ENCODE measurements around the gene KRTAP4-9.
"Not testable (repeated sequence)": the region's sequence is repeated elsewhere in the genome, so short reads cannot be mapped to it uniquely, and the experiment has no call there.

The KRTAP4-9 gene

DNA sequence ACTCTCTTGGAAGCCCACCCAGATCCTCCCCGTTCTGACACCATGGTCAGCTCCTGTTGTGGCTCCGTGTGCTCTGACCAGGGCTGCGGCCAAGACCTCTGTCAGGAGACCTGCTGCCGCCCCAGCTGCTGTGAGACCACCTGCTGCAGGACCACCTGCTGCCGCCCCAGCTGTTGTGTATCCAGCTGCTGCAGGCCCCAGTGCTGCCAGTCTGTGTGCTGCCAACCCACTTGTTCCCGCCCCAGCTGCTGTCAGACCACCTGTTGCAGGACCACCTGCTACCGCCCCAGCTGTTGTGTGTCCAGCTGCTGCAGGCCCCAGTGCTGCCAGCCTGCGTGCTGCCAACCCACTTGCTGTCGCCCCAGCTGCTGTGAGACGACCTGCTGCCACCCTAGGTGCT is at the start of gene KRTAP4-9:
Gene KRTAP4-9, plus strand, starts transcription at position 43 of the 400 bp plus-strand sequence. Its CDS starts 0 bp downstream, at position 43.
- not testable (repeated sequence) for DNase-seq

DNA sequence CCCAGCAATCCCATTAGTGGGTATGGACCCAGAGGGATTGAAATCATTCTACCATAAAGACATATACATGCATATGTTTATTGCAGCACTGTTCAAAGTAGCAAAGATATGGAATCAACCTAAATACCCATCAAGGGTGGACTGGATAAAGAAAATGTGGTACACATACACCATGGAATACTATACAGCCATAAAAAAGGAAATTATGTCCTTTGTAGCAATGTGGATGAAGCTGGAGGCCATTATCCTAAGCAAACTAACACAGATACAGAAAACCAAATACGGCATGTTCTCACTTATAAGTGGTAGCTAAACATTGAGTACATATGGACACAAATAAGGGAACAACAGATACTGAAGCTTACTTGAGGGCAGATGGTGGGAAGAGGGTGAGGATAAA is 47.6 kb upstream of the KRTAP4-9 start:
- no peak for DNase-seq

DNA sequence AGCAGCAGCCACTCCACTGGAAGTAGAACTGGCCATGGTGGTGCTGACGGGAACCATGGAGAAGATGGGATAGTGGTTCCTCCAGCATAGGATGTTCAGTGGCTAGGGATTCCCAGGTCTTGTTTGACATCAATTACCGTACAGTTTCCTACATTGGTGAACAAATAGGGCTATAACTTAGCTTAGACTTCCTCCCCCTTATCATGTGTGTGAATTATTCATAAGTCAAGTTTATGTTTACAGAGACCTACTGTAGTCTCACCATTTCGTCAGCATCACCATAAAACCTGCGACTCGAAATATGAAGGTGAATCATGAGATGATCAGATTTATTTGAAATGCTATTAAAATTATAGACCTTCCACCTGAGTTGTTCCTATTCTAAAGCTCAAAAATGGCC is 46.4 kb upstream of the KRTAP4-9 start:
- no peak for DNase-seq

DNA sequence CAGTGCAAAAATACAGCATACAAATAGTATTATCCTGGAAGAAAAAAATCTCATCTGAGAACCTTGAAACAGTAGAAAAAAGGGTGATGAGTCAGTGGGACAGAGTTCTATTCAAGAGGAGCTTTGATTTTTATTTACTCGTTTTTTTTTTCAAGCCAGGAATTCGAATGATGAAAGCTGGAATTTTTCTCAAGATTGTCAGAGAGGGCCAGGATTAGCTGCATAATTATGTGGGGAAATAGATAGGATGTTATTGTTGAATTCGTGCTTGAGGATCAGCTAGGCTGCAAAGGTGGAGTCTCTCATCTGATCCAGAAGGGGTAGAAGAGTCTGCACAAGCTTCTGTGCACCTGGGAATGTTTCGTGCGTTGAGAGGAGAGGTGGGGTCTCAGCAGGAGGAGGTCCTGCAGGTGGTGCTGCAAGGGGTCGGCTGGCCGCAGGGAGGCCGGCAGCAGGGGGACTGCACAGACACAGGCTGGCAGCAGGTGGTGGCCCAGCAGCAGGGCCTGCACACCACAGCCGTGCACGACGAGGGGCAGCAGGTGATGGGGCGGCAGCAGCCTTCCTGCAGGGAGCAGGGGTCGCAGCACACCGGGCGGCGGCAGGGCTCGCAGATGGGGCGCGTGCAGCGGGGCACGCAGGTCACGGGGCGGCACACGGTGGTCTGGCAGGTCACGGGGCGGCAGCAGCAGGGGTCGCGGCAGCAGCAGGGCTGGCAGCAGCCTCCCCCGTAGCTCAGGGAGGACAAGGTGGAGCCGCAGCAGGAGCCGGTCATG is 45.7 kb upstream of the KRTAP4-9 start:
- not testable (repeated sequence) for DNase-seq

DNA sequence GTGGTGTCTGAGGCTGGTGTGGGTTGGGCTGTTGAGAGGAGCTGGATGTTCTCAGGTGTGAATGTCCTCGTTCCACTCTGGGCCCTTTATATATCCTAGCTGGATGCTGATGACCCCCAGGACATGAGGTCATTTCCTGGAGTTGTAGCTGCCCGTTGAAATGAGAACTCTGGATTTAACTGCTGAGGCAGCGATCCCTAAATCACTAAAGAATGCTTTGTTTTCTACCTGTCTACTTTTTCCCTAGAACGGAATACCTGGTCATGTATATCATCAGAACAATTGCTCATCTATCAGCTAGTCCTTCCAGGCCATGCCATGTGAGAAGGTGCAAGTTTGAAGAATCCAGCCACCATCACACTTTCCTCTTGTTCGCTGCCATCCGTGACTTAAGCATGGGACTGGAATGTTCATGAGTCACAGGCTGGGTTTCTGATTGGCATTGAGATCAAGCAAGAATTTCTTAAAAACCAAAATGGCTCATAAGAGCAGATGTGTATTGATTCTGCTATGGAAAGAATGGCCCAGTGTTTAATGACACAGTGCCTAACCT is 45.1 kb upstream of the KRTAP4-9 start, which contains the start of gene KRTAP2-3:
Gene KRTAP2-3, minus strand, starts transcription at position 63 of the 553 bp plus-strand sequence. CDS start 64 bp downstream, outside the sequence.
- DNase-seq, result no peak

DNA sequence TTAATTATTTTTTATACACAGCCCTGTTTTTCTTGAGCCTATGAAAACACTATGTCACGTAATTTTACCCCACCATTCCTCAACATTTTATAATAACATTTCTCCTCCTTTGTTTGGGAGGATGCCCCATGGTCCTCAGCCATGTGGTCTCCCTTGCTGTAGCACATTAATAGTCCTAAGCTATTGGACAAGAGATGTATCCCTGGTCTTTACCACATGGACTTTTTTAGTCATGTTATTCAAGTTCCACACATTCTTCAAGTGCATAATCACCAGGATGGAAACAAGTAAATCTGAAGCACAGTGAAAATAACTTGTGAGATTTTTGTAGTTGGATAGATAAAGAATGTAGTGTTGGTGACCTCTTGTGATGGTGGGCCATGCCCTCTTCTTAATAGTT is 43.2 kb upstream of the KRTAP4-9 start:
- no peak for DNase-seq

DNA sequence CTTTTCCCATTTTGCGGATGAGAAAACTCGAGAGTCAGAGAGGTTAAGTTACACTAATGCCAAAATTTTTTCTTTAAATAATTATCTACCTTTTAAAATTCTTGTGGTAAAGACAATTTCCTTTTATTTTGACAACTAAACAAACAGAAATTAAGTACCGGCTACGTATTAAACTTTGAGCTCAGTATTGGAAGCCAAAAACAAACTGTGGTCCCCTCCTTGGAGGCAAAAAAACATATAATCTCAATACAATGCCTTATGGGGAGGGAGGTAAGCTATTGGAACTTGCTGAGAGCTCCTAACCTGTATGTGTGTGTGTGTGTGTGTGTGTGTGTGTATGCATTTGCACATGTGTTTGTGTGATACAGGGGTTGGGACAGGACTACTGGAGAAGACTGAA is 41.7 kb upstream of the KRTAP4-9 start:
- DNase-seq, result no peak

DNA sequence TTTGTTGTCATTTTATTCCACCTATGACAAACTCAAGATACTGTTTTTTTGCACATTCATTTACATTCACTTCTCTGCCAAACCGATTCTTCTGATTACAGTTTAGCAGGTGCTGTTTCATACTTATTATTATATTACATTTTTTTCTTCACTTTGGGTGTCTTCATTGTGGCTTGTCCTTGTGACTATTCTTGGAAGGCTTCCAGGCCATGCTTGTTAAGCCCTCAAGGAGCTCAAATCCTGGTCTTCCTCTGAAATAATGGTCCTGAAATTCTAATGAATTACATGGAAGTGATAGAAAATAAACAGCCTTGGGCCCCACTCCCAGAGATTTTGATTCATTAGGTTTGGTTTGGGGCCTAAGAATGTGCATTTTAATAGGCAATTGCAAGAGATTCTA is 40.9 kb upstream of the KRTAP4-9 start:
- DNase-seq, result no peak

DNA sequence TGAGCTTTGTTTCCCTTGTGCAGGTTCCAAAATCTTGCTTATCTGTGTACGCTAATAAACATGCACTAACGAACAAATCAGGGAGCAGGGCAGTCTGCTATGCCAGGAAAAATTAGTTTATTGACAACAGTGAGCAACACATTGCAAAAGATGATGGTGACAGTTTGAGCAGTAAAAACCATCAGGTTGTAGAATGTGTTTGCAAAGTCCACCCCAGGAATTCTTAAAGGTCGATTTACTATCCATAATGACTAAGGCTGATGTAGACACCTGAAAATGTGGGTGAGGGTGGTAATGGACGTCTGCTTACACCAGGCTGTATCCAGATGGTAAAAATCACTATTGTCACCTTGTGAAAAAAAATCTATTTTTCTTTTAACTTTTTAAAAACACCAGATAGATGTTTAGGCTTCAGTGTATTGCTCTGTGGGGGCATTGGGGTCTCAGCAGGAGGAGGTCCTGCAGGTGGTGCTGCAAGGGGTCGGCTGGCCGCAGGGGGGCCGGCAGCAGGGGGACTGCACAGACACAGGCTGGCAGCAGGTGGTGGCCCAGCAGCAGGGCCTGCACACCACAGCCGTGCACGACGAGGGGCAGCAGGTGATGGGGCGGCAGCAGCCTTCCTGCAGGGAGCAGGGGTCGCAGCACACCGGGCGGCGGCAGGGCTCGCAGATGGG is 40.0 kb upstream of the KRTAP4-9 start:
- not testable (repeated sequence) for DNase-seq

DNA sequence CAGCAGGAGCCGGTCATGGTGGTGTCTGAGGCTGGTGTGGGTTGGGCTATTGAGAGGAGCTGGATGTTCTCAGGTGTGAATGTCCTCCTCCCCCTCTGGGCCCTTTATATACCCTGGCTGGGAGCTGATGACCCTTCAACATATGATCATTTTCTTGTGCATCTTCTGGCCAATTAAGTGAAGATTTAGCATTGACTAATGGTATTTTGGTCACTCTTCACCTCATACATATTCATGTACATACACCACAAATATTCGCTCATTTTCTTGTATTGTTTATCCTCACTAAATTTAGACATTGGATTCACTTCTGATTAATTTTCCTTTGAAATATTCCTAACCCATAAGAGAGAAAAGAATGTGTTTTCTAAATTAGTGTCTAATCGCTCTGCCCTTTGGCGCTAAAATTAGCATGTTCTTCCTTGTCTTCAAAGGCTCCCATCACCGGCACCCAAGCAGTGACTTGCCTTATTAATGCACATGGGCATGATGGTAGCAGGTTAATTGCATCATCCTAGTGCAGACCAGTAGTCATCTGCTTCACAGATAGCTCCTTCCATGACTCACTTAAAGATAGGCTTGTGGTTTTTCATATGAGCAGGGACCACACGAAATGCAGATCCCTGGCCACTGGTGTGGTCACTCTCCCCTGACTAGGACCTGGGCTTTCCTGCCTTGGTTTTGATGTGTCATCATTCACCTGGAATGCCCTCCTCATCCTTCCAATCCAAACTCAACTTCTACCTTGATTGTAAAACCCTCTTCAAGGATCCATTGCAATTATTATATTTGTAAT is 39.2 kb upstream of the KRTAP4-9 start, which contains the start of gene KRTAP2-4:
Gene KRTAP2-4, minus strand, starts transcription at position 51 of the 796 bp plus-strand sequence. Its CDS starts 34 bp downstream, at position 17.
- DNase-seq, result no peak

DNA sequence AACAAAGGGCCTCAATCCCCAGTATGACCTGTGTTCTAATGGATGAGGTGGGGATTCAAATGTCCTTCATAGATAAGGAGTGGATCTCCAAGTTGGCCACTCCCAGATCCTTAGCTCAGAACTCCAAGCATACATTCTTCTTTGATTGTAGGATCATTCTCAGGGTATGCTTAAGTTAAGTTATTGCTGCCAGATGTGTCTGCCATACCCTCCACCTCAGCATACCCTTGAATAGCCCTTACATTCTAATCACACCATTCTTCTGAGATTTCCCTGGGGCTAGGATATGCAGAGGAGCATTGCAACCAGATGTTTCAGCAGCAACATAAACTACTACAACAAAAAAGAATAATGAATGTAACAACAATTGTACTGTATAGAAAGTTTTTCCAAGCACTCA is 37.9 kb upstream of the KRTAP4-9 start:
- DNase-seq, result no peak

DNA sequence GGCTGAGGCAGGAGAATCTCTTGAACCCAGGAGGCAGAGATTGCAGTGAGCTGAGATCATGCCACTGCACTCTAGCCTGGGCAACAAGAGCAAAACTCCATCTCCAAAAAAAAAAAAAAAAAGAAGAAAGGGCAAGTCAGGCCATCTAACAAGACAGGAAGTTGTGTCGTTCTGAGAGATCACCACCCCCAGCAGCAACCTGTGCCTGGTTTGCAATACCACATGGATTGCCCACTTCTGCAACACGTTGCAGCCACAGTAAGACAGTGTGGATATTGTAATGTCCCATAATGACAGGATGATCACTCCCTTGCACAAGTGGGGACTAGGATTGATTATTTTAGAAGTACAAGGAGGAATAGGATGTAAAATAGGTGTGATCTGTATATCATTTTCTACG is 36.2 kb upstream of the KRTAP4-9 start:
- DNase-seq, result no peak

DNA sequence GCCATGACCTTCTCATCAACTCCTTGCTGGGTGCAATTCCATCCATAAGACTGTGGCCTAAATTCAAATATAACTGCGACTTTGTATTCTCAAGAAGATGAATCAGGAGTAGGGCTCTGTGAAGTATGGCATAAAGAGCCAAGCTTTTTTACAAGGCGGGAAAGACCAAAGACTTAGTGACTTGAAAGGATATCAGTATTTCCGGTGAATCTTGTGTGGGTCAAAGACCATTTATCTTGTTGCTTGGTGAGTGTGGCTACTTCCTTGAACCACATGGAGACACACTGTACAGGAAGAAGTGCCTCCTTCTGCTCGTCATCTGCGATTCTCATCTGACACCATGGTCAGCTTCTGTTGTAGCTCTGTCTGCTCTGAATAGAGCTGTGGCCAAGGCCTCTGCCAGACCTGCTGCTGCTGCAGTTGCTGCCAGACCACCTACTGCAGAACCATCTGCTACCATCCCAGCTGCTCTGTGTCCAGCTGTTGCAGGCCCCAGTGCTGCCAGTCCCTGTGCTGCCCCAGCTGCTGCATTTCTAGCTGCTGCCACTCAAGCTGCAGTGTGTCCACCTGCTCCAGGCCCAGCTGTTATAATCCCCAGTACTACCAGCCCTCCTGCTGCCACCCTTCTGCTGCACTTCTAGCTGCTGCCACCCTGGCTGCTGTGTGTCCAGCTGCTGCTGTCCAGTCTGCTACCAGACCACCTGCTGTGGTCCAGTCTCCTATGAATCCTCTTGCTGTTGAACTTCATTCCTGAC is 33.4 kb upstream of the KRTAP4-9 start:
- no peak for DNase-seq

DNA sequence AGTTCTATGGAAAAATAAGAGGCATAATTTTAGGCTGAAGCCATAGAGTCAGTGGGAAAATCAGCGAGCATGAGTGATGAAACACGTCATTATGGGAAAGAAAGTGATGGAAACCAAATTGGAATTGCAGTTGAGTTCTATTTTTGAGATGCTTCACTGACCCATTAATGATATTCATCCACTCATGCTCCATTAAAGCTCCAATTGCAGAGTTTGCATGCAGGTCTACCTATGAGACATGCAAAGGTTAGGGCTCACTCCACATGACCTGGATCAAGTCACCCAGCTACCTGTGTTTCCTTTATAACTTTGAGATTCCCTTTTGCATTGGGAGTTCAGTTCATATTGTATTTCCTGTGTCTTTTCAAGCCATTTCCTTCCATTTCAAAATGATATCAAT is 31.5 kb upstream of the KRTAP4-9 start:
- DNase-seq, result no peak

DNA sequence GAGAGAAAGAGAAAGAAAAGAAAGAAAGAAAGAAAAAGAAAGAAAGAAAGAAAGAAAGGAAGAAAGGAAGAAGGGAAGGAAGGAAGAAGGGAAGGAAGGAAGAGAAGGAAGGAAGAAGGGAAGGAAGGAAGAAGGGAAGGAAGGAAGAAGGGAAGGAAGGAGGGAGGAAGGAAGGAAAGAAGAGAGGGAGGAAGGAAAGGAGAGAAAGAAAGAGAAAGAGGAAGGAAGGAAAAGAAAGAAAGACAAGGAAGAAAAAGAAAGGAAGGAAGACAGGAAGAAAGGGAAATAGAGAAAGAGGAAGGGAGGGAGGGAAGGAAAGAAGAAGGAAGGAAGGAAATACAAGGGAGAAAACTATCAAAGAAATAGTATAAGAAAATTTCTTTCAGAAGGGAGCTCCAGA is 28.4 kb upstream of the KRTAP4-9 start:
- no peak for DNase-seq

DNA sequence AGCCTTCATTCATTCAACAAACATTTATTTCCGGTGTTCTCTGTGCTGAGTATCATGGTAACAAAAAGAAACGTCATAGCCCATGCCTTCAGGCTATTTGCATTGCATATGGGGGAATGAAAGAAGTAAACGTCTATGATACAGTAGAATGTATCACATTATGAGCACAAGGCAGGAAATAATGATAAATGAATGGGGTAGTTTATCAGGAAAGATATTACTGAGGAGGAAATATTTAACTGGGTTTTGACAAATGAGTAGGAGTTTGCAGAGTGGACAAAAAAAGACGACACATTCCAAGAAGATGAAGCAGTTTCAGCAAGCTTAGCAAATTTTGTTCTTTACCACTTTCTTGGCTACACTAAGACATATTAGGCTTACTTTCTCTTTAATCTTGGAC is 22.6 kb upstream of the KRTAP4-9 start:
- no peak for DNase-seq

DNA sequence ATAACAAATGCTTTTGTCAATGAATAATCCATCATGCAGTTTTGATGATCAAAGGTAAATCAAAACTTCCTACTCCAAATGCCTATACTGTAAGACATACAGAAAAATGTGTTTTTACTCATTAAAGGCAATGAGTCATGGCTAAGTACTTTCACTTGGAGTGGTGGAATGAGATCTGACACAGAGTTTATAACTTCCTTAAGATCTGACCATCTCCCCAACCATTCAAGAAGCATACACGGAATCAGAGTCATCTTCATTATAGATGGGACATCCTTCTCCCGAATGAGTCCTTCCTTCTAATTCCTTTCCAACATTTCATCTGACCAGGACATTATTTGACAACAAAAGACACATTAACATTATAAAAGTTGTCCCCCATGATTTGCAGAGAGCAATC is 21.8 kb upstream of the KRTAP4-9 start:
- DNase-seq, result not testable (repeated sequence)

DNA sequence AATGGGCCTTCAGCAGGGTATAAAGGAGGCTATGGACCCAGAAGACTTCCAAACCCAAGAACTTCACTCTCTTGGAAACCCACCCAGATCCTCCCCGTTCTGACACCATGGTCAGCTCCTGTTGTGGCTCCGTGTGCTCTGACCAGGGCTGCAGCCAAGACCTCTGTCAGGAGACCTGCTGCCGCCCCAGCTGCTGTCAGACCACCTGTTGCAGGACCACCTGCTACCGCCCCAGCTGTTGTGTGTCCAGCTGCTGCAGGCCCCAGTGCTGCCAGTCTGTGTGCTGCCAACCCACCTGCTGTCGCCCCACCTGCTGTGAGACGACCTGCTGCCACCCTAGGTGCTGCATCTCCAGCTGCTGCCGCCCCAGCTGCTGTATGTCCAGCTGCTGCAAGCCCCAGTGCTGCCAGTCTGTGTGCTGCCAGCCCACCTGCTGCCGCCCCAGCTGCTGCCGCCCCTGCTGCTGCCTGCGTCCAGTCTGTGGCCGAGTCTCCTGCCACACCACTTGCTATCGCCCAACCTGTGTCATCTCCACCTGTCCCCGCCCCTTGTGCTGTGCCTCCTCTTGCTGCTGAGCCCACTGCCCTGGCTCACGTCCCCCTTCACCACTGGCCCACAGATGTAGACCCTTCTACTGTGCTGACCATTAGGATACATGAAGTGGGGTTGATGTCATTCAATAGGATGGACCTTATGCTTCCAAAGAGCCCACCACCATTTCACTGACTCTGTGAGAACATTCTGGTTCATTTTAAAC is 20.9 kb upstream of the KRTAP4-9 start, which contains the start of gene KRTAP4-7:
Gene KRTAP4-7, plus strand, starts transcription at position 51 of the 757 bp plus-strand sequence. Its CDS starts 57 bp downstream, at position 108.
- DNase-seq, result not testable (repeated sequence)

DNA sequence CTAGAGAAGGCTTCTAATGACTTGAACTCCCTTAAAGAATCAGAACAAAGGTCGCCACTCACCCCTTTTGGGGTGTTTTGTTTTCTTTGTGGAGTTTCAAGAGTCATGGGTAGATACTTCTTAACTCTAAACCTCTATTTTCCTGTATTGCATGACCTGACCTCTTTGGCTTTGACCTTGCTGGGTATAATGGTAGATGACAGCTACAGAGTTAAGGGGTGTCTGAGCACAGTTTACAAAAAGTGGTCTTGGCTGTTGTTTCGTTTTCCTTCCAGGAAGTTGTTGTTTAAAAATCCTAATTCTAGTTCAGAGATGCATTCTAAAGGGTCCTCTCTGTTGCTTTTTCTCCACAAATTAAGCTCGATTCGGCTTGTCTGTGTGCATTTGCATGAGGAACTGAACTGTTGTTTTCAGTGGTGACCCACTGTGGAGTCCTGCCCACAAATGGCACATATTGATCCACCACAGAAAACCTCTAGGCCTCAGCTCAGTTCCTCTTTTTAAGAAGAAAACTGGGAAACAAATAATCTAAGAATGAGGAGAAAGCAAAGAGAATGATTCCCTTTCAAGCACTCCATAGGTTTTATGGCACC is 16.3 kb upstream of the KRTAP4-9 start:
- DNase-seq, result not testable (repeated sequence)

Measured in nucleus accumbens (tissue), 56 donors.